PC-3 (cell line): ENCODE results near the gene BAG3. TPM values are rescaled to one million over a fixed set of nuclear protein-coding genes. Genes with fewer than 3 reads are reported as not detected.
"Not testable (repeated sequence)": the region's sequence is repeated elsewhere in the genome, so short reads cannot be mapped to it uniquely, and the experiment has no call there.

Experiments
- ATAC-seq: fragments of 200-7000 bp; cut with Tn5 transposase; 2 replicates; pipeline ENCODE4 v1.9.1; 2020; ENCODE audit warnings: mild to moderate bottlenecking, moderate library complexity
- BruUV-seq: library from RNA; stranded (reverse); fragments of 400-500 nt; replicated peaks from 2 replicates; lab custom pipeline; 2021; lab: Mats Ljungman, UMichigan
- CTCF ChIA-PET: fragments of 300-600 bp; sonication (Branson Sonifier 250); formaldehyde crosslinking; loops from one replicate; lab custom pipeline; 2022; ENCODE audit warnings: antibody characterized with exemption; lab: Charles Lee
- POLR2A ChIA-PET: fragments of 300-600 bp; sonication (Branson Sonifier 250); formaldehyde crosslinking; loops from one replicate; lab custom pipeline; 2022; ENCODE audit warnings: antibody characterized with exemption; ENCODE audit not compliant: unreplicated experiment; lab: Charles Lee
- DNase-seq: peaks from one replicate; pipeline ENCODE4 v3.0.0-alpha.2; 2015
- H2AFZ ChIP-seq: fragments of 300-600 bp; sonication (generic); 2 replicates; pipeline ENCODE4 v1.6.0; 2016; ENCODE audit warnings: antibody characterized with exemption, low read length
- H3F3A ChIP-seq: fragments of 300-600 bp; sonication (generic); one replicate; pipeline ENCODE4 v1.6.0; 2017; ENCODE audit warnings: antibody characterized with exemption, low read length, control low read depth, mild to moderate bottlenecking; ENCODE audit not compliant: unreplicated experiment
- H3K27ac ChIP-seq: fragments of 300-600 bp; sonication (generic); 2 replicates; pipeline ENCODE4 v1.5.1; 2016; ENCODE audit warnings: mild to moderate bottlenecking, low read length
- H3K27me3 ChIP-seq: fragments of 300-600 bp; sonication (generic); 2 replicates; pipeline ENCODE4 v1.6.1; 2016; ENCODE audit warnings: low read length, mixed read lengths
- H3K36me3 ChIP-seq: fragments of 300-600 bp; sonication (generic); 2 replicates; pipeline ENCODE4 v1.6.1; 2016; ENCODE audit warnings: low read depth, mixed run types, low read length, mixed read lengths
- H3K4me1 ChIP-seq: fragments of 300-600 bp; sonication (generic); 2 replicates; pipeline ENCODE4 v1.5.1; 2016; ENCODE audit warnings: low read length; ENCODE audit not compliant: insufficient read depth
- H3K4me2 ChIP-seq: fragments of 300-600 bp; sonication (generic); 2 replicates; pipeline ENCODE4 v1.6.0; 2016; ENCODE audit warnings: low read length
- H3K4me3 ChIP-seq: fragments of 300-600 bp; sonication (generic); 2 replicates; pipeline ENCODE4 v1.5.1; 2016; ENCODE audit warnings: mild to moderate bottlenecking, low read length, mixed read lengths
- H3K79me2 ChIP-seq: fragments of 300-600 bp; sonication (generic); 2 replicates; pipeline ENCODE4 v1.6.1; 2017; ENCODE audit warnings: low read length, mixed read lengths
- H3K9ac ChIP-seq: fragments of 300-600 bp; sonication (generic); 2 replicates; pipeline ENCODE4 v1.6.0; 2016; ENCODE audit warnings: mild to moderate bottlenecking, low read length
- H3K9me2 ChIP-seq: fragments of 300-600 bp; sonication (generic); replicated peaks from 2 replicates; pipeline ENCODE4 v1.6.1; 2016; ENCODE audit warnings: mixed run types, low read length, mixed read lengths
- H3K9me3 ChIP-seq: fragments of 300-600 bp; sonication (generic); 2 replicates; pipeline ENCODE4 v1.6.1; 2016; ENCODE audit warnings: low read length, mixed read lengths
- H4K20me1 ChIP-seq: fragments of 300-600 bp; sonication (generic); 2 replicates; pipeline ENCODE4 v1.6.1; 2016; ENCODE audit warnings: low read length, mixed read lengths
- CTCF ChIP-seq: fragments of 300-600 bp; sonication (generic); conservative IDR thresholded peaks from 2 replicates; pipeline ENCODE4 v1.5.1; 2017; ENCODE audit warnings: antibody characterized with exemption, low read depth, mild to moderate bottlenecking, low read length
- EZH2 ChIP-seq: fragments of 300-600 bp; sonication (generic); IDR thresholded peaks from one replicate; pipeline ENCODE4 v1.6.1; 2017; ENCODE audit warnings: antibody characterized with exemption, mild to moderate bottlenecking, low read length; ENCODE audit not compliant: unreplicated experiment
- EZH2phosphoT487 ChIP-seq: fragments of 300-600 bp; sonication (generic); IDR thresholded peaks from 2 replicates; pipeline ENCODE4 v1.6.1; 2018; ENCODE audit warnings: mild to moderate bottlenecking, antibody characterized with exemption, low read length, borderline replicate concordance
- intact Hi-C: fragments of 100-400 bp; cut with micrococcal nuclease; formaldehyde crosslinking; loops from 2 replicates; pipeline ENCODE4 v1.9.0; 2023
- total RNA-seq: library from RNA; depleted of rRNA; stranded (reverse); fragments of >200 nt; gene quantifications from 2 replicates; pipeline ENCODE4 v1.2.3, GENCODE V29; 2014

The BAG3 gene
- total RNA-seq, 1 experiment from 2014 or later = 47.1 TPM

GRCh38 chr10:119614686-119615085 lies 36.5 kb upstream of the BAG3 start:
- H3K9me3 ChIP-seq = no peaks in the 10 kb centered on the region
- no peaks in the 10 kb centered on the region for H3F3A ChIP-seq
- TF ChIP-seq CTCF = no peak
- no peak for TF ChIP-seq EZH2
- TF ChIP-seq EZH2phosphoT487 = no peak
- no peak overlapping the region for H3K9ac ChIP-seq
- BruUV-seq = no TSS peak
- no peak for DNase-seq
- H3K4me1 ChIP-seq = no peaks in the 10 kb centered on the region; the same call in 1 of the 2 replicates
- no peaks in the 10 kb centered on the region for H3K36me3 ChIP-seq
- intact Hi-C loops = no loop called here
- no peak overlapping the region for H3K4me3 ChIP-seq
- no peak overlapping the region for H3K4me2 ChIP-seq
- ChIA-PET POLR2A (no interaction called here), CTCF (no interaction called here)
- no peak for ATAC-seq
- H2AFZ ChIP-seq = no peak overlapping the region
- H4K20me1 ChIP-seq = no peaks in the 10 kb centered on the region
- no peaks in the 10 kb centered on the region for H3K9me2 ChIP-seq
- no peak overlapping the region for H3K27ac ChIP-seq
- H3K27me3 ChIP-seq = no peaks in the 10 kb centered on the region
- no peaks in the 10 kb centered on the region for H3K79me2 ChIP-seq

GRCh38 chr10:119616882-119617570 lies 34.2 kb upstream of the BAG3 start:
- DNase-seq = no peak
- TF ChIP-seq CTCF = no peak
- TF ChIP-seq EZH2 = no peak
- no peak overlapping the region for H2AFZ ChIP-seq
- CTCF ChIA-PET = no interaction called here
- H4K20me1 ChIP-seq = no peaks in the 10 kb centered on the region
- H3K27ac ChIP-seq = no peak overlapping the region
- POLR2A ChIA-PET = no interaction called here
- no peak for ATAC-seq
- BruUV-seq = no TSS peak
- no peak overlapping the region for H3K9ac ChIP-seq
- H3F3A ChIP-seq = no peaks in the 10 kb centered on the region
- H3K79me2 ChIP-seq = no peaks in the 10 kb centered on the region
- H3K4me1 ChIP-seq = peaks cover 6% of the 10 kb centered on the region; the same call in 1 of the 2 replicates
- no peaks in the 10 kb centered on the region for H3K9me3 ChIP-seq
- H3K4me2 ChIP-seq = no peak overlapping the region
- H3K4me3 ChIP-seq = no peak overlapping the region
- no peaks in the 10 kb centered on the region for H3K27me3 ChIP-seq
- intact Hi-C loops = no loop called here
- no peaks in the 10 kb centered on the region for H3K36me3 ChIP-seq
- H3K9me2 ChIP-seq = no peaks in the 10 kb centered on the region

- H2AFZ ChIP-seq = no peak overlapping the region
- no peak overlapping the region for H3K4me3 ChIP-seq
- no peaks in the 10 kb centered on the region for H3K9me3 ChIP-seq
- peaks cover 6% of the 10 kb centered on the region; the same call in 1 of the 2 replicates for H3K4me1 ChIP-seq
- no peaks in the 10 kb centered on the region for H3K36me3 ChIP-seq
- H3K27ac ChIP-seq = no peak overlapping the region
- TF ChIP-seq EZH2 (no peak), CTCF (no peak), EZH2phosphoT487 (no peak)
- DNase-seq (no peak), ATAC-seq (no peak)
- H3K27me3 ChIP-seq = no peaks in the 10 kb centered on the region
- no peaks in the 10 kb centered on the region for H3F3A ChIP-seq
- no peaks in the 10 kb centered on the region for H3K79me2 ChIP-seq
- CTCF ChIA-PET = no interaction called here
- no peak overlapping the region for H3K4me2 ChIP-seq
- BruUV-seq = no TSS peak
- intact Hi-C loops = no loop called here
- H3K9me2 ChIP-seq = no peaks in the 10 kb centered on the region
- no peak overlapping the region for H3K9ac ChIP-seq
- POLR2A ChIA-PET = no interaction called here
- H4K20me1 ChIP-seq = no peaks in the 10 kb centered on the region
These were observed 32.0 kb upstream of the BAG3 start for GRCh38 chr10:119619215-119619614.

GRCh38 chr10:119619811-119620210 lies 31.4 kb upstream of the BAG3 start:
- H3F3A ChIP-seq, H3K36me3 ChIP-seq, CTCF ChIA-PET, H3K4me2 ChIP-seq, H3K79me2 ChIP-seq, H2AFZ ChIP-seq, H3K27ac ChIP-seq, intact Hi-C loops, H3K9me3 ChIP-seq, ATAC-seq, H3K4me1 ChIP-seq, H3K9me2 ChIP-seq, BruUV-seq, DNase-seq, H3K4me3 ChIP-seq, H3K9ac ChIP-seq, H3K27me3 ChIP-seq, POLR2A ChIA-PET, H4K20me1 ChIP-seq: not testable (repeated sequence)
